ENCODE measurements around the gene CASQ1. TPM values are rescaled to one million over a fixed set of nuclear protein-coding genes. Genes with fewer than 3 reads are reported as not detected.

The CASQ1 gene
- total and polyA plus RNA-seq, 9 of the 15 experiments (the other 6 are each of a cell fraction or from before 2014, with no cell fraction given): not detected

DNA sequence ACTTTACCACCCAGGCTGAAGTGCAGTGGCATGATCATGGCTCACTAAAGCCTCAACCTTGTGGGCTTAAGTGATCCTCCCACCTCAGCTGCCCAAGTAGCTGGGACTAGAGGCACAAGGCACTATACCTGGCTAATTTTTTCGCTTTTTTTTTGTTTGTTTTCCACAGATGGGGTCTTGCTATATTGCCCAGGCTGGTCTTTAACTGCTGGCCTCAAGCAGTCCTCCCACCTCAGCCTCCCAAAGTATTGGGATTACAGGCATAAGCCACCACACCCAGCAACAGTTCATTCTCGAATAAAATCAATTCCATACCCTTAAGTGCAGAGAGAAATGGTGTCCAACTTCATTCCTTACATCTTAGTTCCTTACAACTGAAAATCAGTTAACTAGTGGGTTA is 47.2 kb downstream of the CASQ1 start:
- H3K36me3 ChIP-seq (ENCODE audit: control insufficient read depth, insufficient read depth, low read length): peaks cover 95% of the 10 kb centered on the region
- TF ChIP-seq CAMTA2 (CRISPR knock-in tag; conservative IDR thresholded peaks at IDR 0.05) (no peak), ZNF79 (CRISPR knock-in tag; IDR thresholded peaks at IDR 0.05; ENCODE audit: low read depth) (no peak), ZNF121 (CRISPR knock-in tag; conservative IDR thresholded peaks at IDR 0.05) (peak; percentile 58; the same call in 1 of the 2 replicates)
- TF ChIP-seq, protein P1, sequence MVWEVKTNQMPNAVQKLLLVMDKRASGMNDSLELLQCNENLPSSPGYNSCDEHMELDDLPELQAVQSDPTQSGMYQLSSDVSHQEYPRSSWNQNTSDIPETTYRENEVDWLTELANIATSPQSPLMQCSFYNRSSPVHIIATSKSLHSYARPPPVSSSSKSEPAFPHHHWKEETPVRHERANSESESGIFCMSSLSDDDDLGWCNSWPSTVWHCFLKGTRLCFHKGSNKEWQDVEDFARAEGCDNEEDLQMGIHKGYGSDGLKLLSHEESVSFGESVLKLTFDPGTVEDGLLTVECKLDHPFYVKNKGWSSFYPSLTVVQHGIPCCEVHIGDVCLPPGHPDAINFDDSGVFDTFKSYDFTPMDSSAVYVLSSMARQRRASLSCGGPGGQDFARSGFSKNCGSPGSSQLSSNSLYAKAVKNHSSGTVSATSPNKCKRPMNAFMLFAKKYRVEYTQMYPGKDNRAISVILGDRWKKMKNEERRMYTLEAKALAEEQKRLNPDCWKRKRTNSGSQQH (CRISPR knock-in tag; IDR thresholded peaks at IDR 0.05): no peak
- TF ChIP-seq, protein P2, sequence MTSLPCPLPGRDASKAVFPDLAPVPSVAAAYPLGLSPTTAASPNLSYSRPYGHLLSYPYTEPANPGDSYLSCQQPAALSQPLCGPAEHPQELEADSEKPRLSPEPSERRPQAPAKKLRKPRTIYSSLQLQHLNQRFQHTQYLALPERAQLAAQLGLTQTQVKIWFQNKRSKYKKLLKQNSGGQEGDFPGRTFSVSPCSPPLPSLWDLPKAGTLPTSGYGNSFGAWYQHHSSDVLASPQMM (CRISPR knock-in tag; IDR thresholded peaks at IDR 0.05): no peak
- TF ChIP-seq, protein P3, sequence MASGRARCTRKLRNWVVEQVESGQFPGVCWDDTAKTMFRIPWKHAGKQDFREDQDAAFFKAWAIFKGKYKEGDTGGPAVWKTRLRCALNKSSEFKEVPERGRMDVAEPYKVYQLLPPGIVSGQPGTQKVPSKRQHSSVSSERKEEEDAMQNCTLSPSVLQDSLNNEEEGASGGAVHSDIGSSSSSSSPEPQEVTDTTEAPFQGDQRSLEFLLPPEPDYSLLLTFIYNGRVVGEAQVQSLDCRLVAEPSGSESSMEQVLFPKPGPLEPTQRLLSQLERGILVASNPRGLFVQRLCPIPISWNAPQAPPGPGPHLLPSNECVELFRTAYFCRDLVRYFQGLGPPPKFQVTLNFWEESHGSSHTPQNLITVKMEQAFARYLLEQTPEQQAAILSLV (tag; IDR thresholded peaks at IDR 0.05): no peak
- TF ChIP-seq, protein P4, sequence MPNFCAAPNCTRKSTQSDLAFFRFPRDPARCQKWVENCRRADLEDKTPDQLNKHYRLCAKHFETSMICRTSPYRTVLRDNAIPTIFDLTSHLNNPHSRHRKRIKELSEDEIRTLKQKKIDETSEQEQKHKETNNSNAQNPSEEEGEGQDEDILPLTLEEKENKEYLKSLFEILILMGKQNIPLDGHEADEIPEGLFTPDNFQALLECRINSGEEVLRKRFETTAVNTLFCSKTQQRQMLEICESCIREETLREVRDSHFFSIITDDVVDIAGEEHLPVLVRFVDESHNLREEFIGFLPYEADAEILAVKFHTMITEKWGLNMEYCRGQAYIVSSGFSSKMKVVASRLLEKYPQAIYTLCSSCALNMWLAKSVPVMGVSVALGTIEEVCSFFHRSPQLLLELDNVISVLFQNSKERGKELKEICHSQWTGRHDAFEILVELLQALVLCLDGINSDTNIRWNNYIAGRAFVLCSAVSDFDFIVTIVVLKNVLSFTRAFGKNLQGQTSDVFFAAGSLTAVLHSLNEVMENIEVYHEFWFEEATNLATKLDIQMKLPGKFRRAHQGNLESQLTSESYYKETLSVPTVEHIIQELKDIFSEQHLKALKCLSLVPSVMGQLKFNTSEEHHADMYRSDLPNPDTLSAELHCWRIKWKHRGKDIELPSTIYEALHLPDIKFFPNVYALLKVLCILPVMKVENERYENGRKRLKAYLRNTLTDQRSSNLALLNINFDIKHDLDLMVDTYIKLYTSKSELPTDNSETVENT (CRISPR knock-in tag; IDR thresholded peaks at IDR 0.05): no peak

More for the DNA sequence above, 47.2 kb downstream of the CASQ1 start:
- H3K27ac ChIP-seq (ENCODE audit: extremely low read depth, low read depth, low read length): no peak overlapping the region
- H3K79me2 ChIP-seq (ENCODE audit: control insufficient read depth, insufficient read depth, low read length): 0 out of 3 replicates have a peak, but pooled peaks cover under 1% of the 10 kb centered on the region
- no peaks in the 10 kb centered on the region for H3K27me3 ChIP-seq (ENCODE audit: control insufficient read depth in 2 of 2, insufficient read depth in 2 of 2, low read length in 2 of 2)
- ATAC-seq (no peak), FAIRE-seq (no peak), DNase-seq (ENCODE audit: extremely low read depth in 1 of 4, low spot score in 3 of 4) (no peak)
- no peak overlapping the region for H3K9ac ChIP-seq (ENCODE audit: insufficient read depth in 1 of 2, low read depth in 2 of 2, low read length in 2 of 2)
- 95% methylated on average over 2 of the region's 2 CpGs for WGBS (ENCODE audit: insufficient coverage, low coverage, missing lambda C conversion rate)
- H3K9me1 ChIP-seq (ENCODE audit: control insufficient read depth, insufficient read depth, low read length): no peaks in the 10 kb centered on the region
- peaks cover 0 to 3% of the 10 kb centered on the region in 2 experiments; a peak in 1 of 5 replicates for H3K4me1 ChIP-seq (replicated peaks in 1 of 2; ENCODE audit: control insufficient read depth in 2 of 2, insufficient read depth in 2 of 2, low read length in 2 of 2)
- BruUV-seq (replicated peaks): no TSS peak
- no peak overlapping the region for H3K4me3 ChIP-seq
- H3K9me3 ChIP-seq (replicated peaks; ENCODE audit: control insufficient read depth, insufficient read depth, low read depth, low read length): no peaks in the 10 kb centered on the region
- ChIA-PET POLR2A (interaction anchor here (0.6 to 5.4 kb wide), 2 partner anchors 14 to 932 kb away, joined by 3 to 20 read pairs; no protein-coding TSS in a partner anchor), CTCF (ENCODE audit: low intra/inter-chr PET ratio) (no interaction called here)
- 0 out of 2 replicates have a peak, but pooled peaks cover 3% of the 10 kb centered on the region for H4K20me1 ChIP-seq (replicated peaks; ENCODE audit: control insufficient read depth, insufficient read depth, low read length)
- intact Hi-C loops (cut with micrococcal nuclease) (no loop called here), in situ Hi-C loops (cut with MboI) (no loop called here)
- no peak overlapping the region for H2AFZ ChIP-seq (ENCODE audit: low read depth, low read length)
- H3K4me2 ChIP-seq (ENCODE audit: insufficient read depth, low read length): no peak overlapping the region

All from K562 (cell line).